Liver (tissue), 2 donors: ENCODE data around the gene CSNK1G2.

Source experiments
- CTCF ChIP-seq: fragments of 150-350 bp; IDR thresholded peaks from 2 replicates; pipeline ENCODE4 v1.5.1; 2017; ENCODE audit warnings: improper control_type of control experiment, low read depth, low read length; ENCODE audit not compliant: missing input control
- MAX ChIP-seq: IDR thresholded peaks from 2 replicates; pipeline ENCODE4 v1.6.1; 2016; ENCODE audit warnings: antibody characterized with exemption
- REST ChIP-seq: IDR thresholded peaks from 2 replicates; pipeline ENCODE4 v1.6.1; 2016; ENCODE audit warnings: antibody characterized with exemption, mild to moderate bottlenecking
- YY1 ChIP-seq: IDR thresholded peaks from 2 replicates; pipeline ENCODE4 v1.6.1; 2016; ENCODE audit warnings: antibody characterized with exemption, mild to moderate bottlenecking
- donor health status: healthy.

GRCh38 chr19:1942934-1943555, 2.1 kb downstream of the CSNK1G2 start:
- TF ChIP-seq REST, result no peak
- no peak for TF ChIP-seq CTCF
- TF ChIP-seq YY1, result no peak
- TF ChIP-seq MAX, result no peak
